Left ventricle myocardium superior (tissue), 1 donor: ENCODE measurements around the gene NRG4. TPM values are rescaled to one million over a fixed set of nuclear protein-coding genes. Genes with fewer than 3 reads are reported as not detected.
A peak's percentile ranks its signal among the peaks of the same experiment; 100 is the strongest.
"Not testable (repeated sequence)": the region's sequence is repeated elsewhere in the genome, so short reads cannot be mapped to it uniquely, and the experiment has no call there.

Experiments
- ATAC-seq: fragments of 200-7000 bp; cut with Tn5 transposase; one replicate; pipeline ENCODE4 v1.9.1; 2020; ENCODE audit warnings: mild to moderate bottlenecking, moderate library complexity
- DNase-seq: peaks from one replicate; pipeline ENCODE4 v3.0.0-alpha.2; 2020
- intact Hi-C: fragments of 100-400 bp; cut with micrococcal nuclease; formaldehyde crosslinking; loops from one replicate; pipeline ENCODE4 v1.11.0; 2022
- long read RNA-seq: library from polyadenylated mRNA; unstranded; transcript quantifications from one replicate; pipeline ENCODE4 v2.0.0, GENCODE V29; 2021
- total RNA-seq: library from RNA; stranded (reverse); fragmentation: NEBNext Ultra II Directional; extraction: Animal tissue kit (Norgen Biotek cat#: 25700); gene quantifications from one replicate; pipeline ENCODE4 v1.2.1, GENCODE V29; 2021
- donor health status: DM: no; HTN: yes; CAD: no; lungs with severe emphysema.

Gene NRG4, protein sequence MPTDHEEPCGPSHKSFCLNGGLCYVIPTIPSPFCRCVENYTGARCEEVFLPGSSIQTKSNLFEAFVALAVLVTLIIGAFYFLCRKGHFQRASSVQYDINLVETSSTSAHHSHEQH
- not detected for total RNA-seq
- long read RNA-seq, result 0 reads

DNA sequence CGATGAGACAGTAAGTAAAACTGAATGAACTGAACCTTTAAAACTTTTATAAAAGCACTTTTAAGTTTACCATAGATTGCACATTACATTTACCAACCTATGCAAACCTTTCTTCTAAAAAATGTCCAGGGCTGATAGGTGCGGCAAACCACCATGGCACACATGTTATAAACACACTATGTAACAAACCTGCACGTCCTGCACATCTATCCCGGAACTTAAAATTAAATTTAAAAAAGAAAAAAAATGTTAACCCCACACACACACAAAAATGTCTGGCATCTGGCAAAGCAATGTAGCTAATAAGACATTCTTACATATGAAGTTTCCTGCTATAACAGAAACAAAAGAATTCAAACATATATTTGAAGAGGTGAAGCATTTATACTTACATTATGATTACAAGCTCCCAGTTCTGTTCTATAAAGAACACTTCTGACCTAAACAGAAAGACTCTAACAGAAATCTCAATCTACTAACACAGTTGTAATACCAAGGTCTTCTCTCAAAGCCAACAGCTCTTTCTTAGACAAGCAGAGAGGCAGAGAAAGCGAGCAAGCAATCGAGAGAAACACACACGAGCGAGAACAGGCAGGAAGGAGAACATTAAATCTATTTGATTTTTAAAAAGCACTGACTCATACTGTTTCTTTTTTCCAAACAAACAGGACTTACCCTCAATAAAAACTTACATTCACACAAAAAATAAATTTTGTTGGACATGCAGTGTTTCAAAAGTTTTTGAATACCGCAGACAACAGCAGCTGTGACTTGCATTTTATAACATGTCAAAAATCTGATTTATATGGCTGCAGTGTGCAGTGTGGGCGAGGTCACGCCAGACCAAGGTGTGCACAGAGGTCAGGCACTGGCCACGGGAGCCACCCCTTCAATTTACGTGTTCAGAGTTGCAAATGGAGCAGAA lies at the start of gene NRG4:
TSS of gene NRG4 (minus strand) at position 798 of the 925 bp plus-strand sequence. CDS start 1,194 bp downstream, outside the sequence.
- intact Hi-C loops, result no loop called here
- DNase-seq (no peak), ATAC-seq (no peak)

DNA sequence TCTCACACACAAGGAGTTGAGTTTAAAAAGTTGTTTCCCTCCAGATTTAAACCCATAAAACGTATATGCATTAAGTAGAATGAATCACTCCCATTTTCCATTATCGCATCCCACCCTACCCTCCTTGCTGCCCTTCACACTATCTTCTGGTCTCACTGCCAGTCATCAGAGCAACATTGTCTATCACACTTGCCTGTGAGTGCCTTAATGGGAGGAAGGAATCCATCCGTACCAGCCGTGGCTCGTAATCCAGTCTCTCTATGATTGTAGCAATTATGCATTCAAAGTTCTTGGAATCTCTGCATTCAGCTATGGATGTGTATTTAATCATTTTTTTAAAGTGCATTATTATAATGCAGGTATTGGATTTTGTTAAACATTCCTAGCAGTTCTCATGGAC lies 49.5 kb upstream of the NRG4 start:
- intact Hi-C loops, result loop anchor here (5.0 kb wide), 1 partner anchor 76 kb away; no protein-coding TSS in a partner anchor
- DNase-seq, result no peak
- ATAC-seq, result no peak

DNA sequence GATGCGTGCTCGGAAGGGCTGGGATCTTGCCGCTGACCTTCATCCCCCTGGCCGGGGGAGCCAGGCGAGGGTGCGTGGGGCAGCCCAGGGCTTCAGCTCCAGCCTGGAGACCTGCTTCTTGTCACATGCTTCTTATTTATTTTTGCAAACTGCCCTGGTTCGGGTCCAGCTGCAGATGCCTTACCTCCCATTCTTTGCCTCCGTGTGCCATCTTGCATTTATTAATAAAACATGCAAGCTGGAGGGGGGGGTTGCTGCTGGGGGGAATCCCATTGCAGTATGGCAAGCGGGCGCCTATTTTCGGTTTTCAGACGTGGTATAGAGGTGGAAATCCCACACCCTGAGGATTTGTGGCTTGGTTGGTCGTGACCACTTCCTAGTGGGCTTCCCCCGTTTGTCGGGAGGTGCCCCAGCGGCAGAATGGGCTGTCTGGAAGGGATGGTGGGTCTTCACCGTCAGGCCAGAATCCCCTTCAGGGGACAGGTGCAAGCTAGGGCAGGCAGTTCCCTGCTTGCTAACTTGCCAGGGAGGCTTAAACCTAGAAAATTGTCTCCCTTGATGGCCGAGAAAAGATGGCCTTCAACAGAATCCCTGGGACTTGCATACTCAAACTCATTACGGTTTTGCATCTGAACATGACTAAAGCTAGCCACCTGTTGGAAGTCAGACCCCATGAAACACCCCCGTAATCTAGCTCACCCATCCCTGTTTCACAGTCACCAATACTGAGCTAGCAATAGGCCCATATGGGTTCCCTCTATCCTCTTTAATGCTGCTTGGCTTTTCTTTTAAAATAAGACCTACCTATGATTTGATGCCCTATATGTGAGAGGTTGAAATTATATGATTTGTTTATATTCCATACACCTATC lies 48.1 kb upstream of the NRG4 start:
- peak; percentile 16 for ATAC-seq
- no peak for DNase-seq
- intact Hi-C loops, result loop anchor here (5.0 kb wide), 1 partner anchor 77 kb away; no protein-coding TSS in a partner anchor

DNA sequence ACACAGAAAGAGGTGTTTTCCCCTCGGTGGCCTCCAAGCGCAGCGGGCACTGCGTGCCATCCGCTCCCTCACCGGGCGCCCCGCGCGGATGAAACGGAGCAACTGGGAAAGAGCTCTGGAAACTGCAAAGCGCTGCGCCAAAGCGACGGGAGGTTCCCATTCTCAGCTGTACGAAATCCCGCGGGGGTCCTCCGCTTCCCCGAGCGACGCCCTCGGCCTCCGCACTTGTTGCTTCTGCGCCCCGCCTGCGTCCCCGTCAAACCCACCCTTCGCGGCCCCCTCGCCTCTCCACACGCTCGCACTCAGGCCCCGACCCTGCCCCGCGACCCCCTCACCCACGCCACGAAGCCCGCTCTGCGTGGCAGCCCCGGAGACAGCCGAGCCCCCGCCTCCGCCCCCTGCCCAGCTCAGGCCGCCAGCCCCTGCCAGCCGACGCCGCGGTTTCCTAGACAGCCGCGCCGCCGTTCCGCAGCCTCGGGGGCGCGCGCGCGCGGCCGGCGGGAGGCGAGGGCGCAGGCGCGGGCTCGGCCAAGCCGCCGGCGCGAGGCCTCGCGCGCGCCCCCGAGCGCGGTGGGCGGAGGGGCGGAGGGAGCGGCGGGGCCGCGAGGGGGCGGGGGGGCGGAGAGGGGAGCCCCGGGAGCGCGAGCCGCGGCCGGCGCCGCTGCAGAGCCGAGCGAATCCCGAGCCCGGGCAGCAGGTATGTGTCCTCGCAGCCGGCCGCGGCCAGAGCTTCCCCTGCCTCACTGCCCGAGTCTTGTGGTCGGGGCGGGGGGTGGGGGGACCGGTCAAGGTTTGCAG lies 47.3 kb upstream of the NRG4 start, which contains the start of gene TMEM266:
TSS of gene TMEM266 (plus strand) at position 666 of the 798 bp plus-strand sequence. CDS start 74,279 bp downstream, outside the sequence.
- ATAC-seq (peak; percentile 86), DNase-seq (peak; percentile 61)
- intact Hi-C loops, result loop anchor here (5.0 kb wide), 1 partner anchor 78 kb away; no protein-coding TSS in a partner anchor

DNA sequence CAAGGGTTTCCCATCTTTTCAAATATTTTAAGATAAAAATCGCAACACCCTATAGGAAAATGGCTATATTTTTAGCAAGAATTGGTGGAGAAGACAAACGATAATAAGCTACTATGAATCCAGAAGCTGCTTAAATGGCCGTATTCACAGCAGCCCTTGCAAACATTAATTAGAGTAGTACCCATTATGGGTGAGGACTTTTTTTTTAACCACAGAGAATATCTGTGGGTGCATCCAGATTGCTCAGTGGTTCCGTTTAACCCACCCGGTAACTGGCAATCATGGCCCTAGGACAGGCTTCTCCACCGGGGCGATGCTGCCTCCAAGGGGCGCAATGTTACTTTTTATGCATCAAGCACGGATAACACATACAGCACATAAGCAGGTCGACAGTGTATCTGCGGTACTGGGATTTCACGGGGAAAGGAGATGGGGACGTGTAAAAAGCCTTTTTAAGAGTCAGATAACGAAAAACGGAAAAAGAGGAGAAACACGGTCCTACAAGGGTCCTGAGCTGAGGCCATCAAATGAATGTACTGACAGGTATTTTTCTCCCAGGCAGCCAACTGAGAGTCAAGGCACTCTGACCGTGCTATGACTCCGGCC lies 46.6 kb upstream of the NRG4 start:
- DNase-seq (no peak), ATAC-seq (peak; percentile 70)
- intact Hi-C loops, result no loop called here

DNA sequence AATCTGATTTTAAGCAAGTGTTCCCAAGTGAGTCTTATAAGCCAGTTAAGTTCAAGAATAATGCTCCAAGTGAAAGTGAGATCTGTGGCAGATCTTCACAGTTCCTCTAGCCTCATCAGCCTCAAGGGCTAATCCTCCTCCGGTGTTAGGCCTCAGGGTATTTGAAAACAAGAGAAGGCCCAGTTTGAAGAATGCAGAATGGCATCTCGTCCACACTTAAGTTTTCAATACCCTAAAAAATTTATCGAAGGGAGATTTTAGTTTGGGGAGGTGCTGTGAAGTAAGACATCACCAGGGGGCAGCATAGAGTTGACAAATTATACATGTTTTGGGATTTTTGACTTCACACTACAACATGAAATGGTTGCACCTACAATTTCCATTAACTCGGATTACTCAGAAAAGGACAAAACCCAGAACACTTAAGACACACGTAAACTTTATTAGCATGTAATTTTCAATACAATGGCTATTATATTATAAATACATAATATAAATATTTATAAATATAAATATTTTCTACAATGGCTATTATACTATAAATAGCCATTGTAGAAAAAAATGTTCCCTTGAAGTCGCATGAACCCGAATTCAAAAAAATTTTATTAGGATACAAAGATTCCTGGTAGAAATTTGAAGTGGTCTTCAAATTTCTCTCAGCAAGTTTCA lies 45.2 kb upstream of the NRG4 start:
- ATAC-seq (no peak), DNase-seq (no peak)
- intact Hi-C loops, result no loop called here

DNA sequence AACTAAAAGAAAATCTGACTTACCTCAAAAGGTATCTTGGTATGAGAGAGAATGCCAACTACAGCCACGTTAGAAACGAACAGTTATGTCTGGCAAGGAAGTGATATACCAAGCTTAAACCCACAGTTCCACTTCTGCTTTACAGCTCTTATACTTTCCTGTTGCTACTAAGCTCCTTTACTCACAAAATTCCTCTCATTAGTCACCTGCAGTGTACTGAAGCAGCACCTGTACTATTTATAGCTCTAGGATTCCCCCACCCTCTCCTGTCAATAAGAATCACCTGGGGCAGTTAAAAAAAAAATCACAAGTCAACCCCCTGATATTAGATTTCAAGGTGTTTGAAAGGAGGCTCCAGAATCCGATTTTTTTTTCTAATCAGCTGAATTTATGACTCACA lies 44.7 kb upstream of the NRG4 start:
- ATAC-seq (no peak), DNase-seq (no peak)
- intact Hi-C loops, result no loop called here

DNA sequence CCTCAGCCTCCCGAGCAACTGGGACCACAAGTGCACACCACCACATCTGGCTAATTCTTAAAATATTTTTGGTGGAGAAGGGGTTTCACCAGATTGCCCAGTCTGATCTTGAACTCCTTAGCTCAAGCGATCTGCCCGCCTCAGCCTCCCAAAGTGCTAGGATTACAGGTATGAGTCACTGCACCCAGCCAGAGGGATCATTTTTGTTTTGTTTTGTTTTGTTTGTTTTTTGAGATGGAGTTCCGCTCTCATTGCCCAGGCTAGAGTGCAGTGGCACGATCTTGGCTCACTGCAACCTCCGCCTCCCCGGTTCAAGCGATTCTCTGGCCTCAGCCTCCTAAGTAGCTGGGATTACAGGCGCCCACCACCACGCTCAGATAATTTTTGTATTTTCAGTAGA lies 42.0 kb upstream of the NRG4 start:
- DNase-seq, ATAC-seq, intact Hi-C loops: not testable (repeated sequence)

DNA sequence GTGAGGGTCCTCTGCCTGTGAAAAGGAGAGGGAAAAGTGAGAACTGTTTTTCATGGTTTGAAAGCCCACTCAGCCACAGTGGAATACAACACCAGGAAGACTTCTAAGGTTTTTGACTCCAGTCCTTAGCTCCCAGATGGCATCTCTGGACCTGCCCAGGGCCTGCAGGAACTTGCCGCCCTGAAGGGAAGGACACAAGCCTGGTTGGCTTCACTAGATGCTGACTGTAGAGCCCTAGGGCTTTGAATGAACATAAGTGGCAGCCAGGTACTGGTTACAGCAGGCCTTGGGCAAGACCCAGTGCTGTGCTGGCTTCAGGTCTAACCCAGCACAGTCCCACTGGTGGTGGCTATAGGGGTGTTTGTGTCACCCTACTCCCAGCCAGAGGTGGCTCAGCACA lies 26.3 kb upstream of the NRG4 start:
- intact Hi-C loops, result no loop called here
- DNase-seq (no peak), ATAC-seq (no peak)

DNA sequence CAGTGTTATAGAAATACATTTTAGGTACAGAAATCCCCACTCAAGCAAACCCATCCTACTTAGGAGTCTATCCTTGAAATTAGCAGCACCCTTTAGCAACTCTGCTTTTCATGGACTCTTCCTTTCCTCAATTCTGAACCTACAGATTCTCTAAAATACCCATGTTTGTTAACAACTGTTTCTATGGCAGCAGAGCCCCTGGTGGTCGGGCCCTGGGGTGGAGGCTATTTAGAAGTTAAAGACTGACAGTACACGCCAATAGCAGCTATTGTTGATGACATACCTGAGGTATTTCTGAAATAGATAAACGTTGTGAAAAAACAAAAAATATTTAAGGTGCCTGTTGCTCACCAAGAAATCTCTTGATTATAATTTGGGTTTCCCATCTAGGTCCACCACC lies 23.4 kb upstream of the NRG4 start:
- DNase-seq, result no peak
- intact Hi-C loops, result no loop called here
- ATAC-seq, result no peak

DNA sequence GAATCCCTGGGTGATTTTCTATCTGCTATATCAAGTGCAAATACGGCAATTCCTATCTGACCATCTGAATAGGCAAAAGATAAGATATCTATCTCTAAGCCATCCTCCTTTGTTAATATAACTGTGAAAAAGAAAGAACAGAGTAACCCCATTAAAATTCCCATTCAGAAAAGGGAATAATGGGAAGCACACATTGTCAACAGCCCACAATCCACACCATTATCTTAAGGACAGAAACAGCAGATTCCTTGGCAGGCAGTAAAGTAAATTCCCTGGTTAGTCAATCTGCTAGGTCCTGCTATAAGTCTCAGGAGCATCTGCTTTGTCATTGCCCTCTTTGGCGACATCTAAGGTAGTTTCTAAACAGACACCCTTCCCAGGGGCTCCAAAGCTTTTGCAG lies 21.9 kb upstream of the NRG4 start:
- no peak for DNase-seq
- intact Hi-C loops, result no loop called here
- ATAC-seq, result no peak

DNA sequence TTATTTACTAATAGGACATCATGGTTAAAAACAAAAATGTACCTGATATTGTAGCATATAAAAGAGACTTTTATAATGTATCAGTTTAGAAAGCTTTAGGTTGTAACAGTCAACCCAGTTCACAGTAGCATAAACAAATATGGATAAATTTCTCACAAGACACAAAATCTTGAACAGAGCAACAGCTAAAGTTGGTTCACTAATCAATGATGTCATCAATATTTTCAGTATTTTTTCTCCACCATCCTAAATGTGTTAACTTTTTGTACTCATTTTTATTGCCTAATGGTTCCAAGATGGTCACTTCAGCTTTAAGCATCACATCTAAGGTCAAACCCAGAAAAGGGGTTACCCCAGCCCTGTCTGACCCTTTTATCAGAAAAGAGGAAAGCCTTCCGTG lies 21.2 kb upstream of the NRG4 start:
- ATAC-seq (no peak), DNase-seq (no peak)
- intact Hi-C loops, result no loop called here

DNA sequence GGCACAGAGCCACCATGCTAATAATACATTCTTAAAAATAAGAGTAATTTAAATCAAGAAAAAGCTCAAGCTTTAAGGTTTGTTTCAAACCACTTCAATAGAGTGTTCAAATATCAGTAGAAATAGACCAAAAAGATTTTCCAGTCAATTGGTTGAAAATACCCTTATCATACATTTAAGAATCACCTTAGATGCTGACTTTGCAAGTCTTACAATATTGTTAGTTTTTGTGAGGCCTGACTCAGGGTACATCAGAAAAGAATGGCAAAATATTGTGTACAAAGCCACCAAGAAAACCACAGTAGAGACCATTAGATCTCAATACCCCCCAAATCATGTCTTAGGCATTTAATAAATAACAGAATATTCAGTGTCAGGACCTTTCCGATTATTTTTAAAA lies 19.8 kb upstream of the NRG4 start:
- no peak for ATAC-seq
- no peak for DNase-seq
- intact Hi-C loops, result no loop called here

DNA sequence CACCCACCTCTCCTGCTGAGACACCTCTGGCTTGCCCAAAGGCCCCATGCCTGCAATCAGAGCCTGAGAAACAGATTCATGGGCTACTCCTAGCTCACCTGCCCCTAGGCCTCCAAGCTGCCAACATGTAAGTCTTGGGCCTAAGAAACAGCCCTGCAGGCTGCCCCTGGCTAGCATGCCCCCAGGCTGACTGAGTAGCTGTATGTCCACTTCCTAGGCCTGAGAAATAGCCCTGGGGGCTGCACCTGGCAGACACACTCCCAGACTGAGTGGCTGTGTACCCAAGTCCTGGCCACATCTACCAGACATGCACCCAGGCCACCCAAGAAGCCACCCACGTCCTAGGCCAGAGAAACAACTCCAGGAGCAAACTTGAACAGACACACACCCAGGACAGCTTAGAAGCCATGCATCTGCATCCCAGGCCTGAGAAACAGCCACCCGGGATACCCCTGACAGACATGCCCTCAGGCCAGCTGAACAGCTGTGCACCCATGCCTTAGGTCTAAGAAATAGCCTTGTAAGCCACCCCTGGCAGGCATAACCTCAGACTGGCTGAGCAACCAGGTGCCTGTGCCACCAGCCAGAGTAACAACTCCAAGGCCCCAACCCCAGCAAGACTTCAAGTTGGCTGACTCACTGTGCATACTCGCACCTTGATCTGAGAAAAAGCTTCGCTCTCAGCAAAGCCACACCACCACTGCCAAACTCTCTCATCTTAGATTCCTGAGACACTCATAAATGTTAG lies 12.0 kb upstream of the NRG4 start:
- intact Hi-C loops, result no loop called here
- DNase-seq (no peak), ATAC-seq (no peak)

DNA sequence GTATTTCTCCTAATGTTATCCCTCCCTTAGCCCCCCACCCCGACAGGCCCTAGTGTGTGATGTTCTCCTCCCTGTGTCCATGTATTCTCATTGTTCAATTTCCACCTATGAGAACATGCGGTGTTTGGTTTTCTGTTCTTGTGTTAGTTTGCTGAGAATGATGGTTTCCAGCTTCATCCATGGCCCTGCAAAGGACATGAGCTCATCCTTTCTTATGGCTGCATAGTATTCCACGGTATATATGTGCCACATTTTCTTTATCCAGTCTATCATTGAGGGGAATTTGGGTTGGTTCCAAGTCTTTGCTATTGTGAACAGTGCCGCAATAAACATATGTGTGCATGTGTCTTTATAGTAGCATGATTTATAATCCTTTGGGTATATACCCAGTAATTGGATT lies 1.2 kb upstream of the NRG4 start:
- intact Hi-C loops, ATAC-seq, DNase-seq: not testable (repeated sequence)

DNA sequence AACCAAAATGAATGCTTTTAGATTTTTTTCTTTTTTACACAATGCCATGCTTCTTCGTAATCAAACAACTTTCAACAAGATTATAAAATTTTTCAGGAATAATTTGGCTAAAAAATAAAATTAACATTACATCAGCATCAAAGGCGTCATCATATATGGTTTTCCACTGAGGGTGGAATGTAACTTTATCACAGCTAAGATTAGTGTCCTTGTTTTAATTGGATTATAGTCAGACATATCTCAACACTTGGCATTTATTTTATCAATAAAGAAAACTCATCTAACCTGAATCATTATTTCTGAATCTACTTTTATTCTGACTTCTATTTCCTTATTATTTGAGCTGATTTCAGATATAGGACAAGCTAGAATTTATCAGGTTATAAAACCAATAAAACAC lies 1.6 kb downstream of the NRG4 start:
- DNase-seq, result no peak
- intact Hi-C loops, result no loop called here
- no peak for ATAC-seq

DNA sequence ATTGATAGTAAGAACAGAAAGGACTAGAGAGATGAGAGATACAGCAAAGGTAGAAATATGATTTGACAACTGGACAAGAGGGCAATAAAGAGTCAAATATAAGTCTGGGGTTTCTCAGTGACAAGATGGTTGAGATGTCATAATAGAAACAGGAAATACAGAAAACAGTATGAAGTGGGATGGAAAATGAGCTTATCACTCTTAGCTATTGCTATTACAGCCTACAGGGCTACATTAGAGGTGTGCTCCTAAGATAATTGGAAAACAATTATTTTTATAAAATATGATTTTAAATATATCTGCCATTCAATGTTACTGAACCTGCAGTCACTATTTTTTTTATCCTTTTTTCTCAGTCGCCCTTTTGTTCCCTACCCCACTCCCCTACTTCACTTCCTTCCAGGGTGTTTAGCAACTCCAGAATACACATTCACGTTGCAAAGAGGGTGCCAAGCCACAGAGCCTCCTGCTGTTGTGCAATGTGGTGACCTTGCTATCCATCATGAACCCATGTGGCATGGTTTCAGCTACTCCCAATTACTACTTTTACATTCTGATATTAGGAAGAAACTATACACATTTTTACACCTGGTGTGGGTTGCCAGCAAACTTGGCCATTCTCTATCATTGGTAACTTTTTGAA lies 6.0 kb downstream of the NRG4 start:
- ATAC-seq (no peak), DNase-seq (no peak)
- intact Hi-C loops, result no loop called here
